IPS-20b (cell line): ENCODE results near the gene CCDC91.
A peak's percentile ranks its signal among the peaks of the same experiment; 100 is the strongest.
"Not testable (repeated sequence)": the region's sequence is repeated elsewhere in the genome, so short reads cannot be mapped to it uniquely, and the experiment has no call there.

ENCODE experiments used
- H3K27ac ChIP-seq: one replicate; pipeline ENCODE4 v1.5.1; 2013; ENCODE audit warnings: low read length
- H3K27me3 ChIP-seq: 2 replicates; pipeline ENCODE4 v1.6.1; 2013; ENCODE audit warnings: mild to moderate bottlenecking, low read length, inconsistent platforms; ENCODE audit not compliant: insufficient read depth
- H3K36me3 ChIP-seq: 2 replicates; pipeline ENCODE4 v1.6.1; 2013; ENCODE audit warnings: low read depth, mild to moderate bottlenecking, inconsistent platforms, low read length, moderate library complexity; ENCODE audit not compliant: insufficient read depth
- H3K4me1 ChIP-seq: 2 replicates; pipeline ENCODE4 v1.6.1; 2013; ENCODE audit warnings: mild to moderate bottlenecking, control low read depth, inconsistent platforms, low read length, moderate library complexity; ENCODE audit not compliant: insufficient read depth
- H3K4me3 ChIP-seq: 2 replicates; pipeline ENCODE4 v1.5.1; 2013; ENCODE audit warnings: mild to moderate bottlenecking, low read length, inconsistent platforms
- H3K9ac ChIP-seq: 2 replicates; pipeline ENCODE4 v1.6.1; 2013; ENCODE audit warnings: low read depth, mild to moderate bottlenecking, inconsistent platforms, low read length, moderate library complexity
- H3K9me3 ChIP-seq: 2 replicates; pipeline ENCODE4 v1.6.1; 2013; ENCODE audit warnings: mild to moderate bottlenecking, low read depth, low read length, inconsistent platforms; ENCODE audit not compliant: insufficient read depth

CCDC91 gene

DNA sequence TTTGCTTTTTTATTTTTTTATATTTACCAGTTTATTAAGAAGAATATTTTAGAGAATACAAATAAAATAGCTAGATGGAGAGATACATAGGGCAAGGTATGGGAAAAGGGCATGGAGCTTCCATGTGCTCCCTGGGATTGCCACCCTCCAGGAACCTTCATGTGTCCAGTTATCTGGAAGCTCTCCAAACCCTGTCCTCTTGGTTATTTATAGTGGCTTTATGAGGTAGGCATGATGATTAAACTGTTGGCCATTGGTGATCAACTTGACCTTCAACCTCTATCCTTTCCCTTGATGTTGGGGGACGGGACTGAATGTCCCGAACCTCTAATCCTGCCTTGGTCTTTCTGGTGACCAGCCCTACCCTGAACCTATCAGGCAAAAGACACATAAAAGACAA, 156.3 kb downstream of the CCDC91 start:
- Histone ChIP-seq H3K4me3 (no peak overlapping the region), H3K9me3 (no peaks in the 10 kb centered on the region; the same call in 1 of the 2 replicates), H3K27ac (no peak overlapping the region), H3K36me3 (no peaks in the 10 kb centered on the region), H3K27me3 (no peaks in the 10 kb centered on the region), H3K4me1 (no peaks in the 10 kb centered on the region), H3K9ac (no peak overlapping the region)

GRCh38 chr12:28349196-28349595, 158.9 kb downstream of the CCDC91 start:
- no peak overlapping the region for H3K4me3 ChIP-seq
- peaks cover 11% of the 10 kb centered on the region; the same call in 1 of the 2 replicates for H3K9me3 ChIP-seq
- H3K36me3 ChIP-seq = peaks cover 10% of the 10 kb centered on the region; the same call in 1 of the 2 replicates
- H3K27me3 ChIP-seq = no peaks in the 10 kb centered on the region
- H3K27ac ChIP-seq = no peak overlapping the region
- no peaks in the 10 kb centered on the region for H3K4me1 ChIP-seq
- H3K9ac ChIP-seq = no peak overlapping the region

DNA sequence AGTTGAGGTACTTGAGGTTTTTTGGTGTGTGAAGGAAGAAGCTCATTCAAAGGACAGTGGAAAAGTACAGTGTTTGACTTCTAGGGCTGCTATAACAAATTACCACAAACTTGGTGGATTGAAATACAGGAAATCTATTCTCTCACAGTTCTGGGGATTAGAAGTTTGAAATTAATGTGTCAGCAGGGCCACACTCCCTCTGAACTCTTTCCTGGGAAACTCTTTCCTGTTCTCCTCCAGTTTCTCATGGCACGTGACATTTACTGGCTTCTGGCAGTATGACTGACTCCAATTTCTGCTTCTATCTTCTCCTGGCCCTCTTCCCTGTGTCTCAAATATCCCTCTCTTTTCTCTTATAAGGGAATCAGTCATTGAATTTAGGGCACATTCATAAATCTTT, 160.2 kb downstream of the CCDC91 start:
- H3K36me3 ChIP-seq = peaks cover 10% of the 10 kb centered on the region; the same call in 1 of the 2 replicates
- no peak overlapping the region for H3K4me3 ChIP-seq

GRCh38 chr12:28351414-28351813, 161.2 kb downstream of the CCDC91 start:
- Histone ChIP-seq H3K9ac (no peak overlapping the region), H3K36me3 (peaks cover 10% of the 10 kb centered on the region; the same call in 1 of the 2 replicates), H3K4me3 (no peak overlapping the region), H3K4me1 (no peaks in the 10 kb centered on the region), H3K9me3 (peaks cover 11% of the 10 kb centered on the region; the same call in 1 of the 2 replicates), H3K27me3 (no peaks in the 10 kb centered on the region), H3K27ac (no peak overlapping the region)

More for the DNA sequence above, 160.2 kb downstream of the CCDC91 start:
- Histone ChIP-seq H3K4me1 (no peaks in the 10 kb centered on the region), H3K27ac (no peak overlapping the region), H3K9me3 (peaks cover 11% of the 10 kb centered on the region; the same call in 1 of the 2 replicates), H3K9ac (no peak overlapping the region), H3K27me3 (no peaks in the 10 kb centered on the region)

- H3K9ac ChIP-seq = no peak overlapping the region
- no peak overlapping the region for H3K4me3 ChIP-seq
- H3K36me3 ChIP-seq = peaks cover 10% of the 10 kb centered on the region; the same call in 1 of the 2 replicates
- no peaks in the 10 kb centered on the region for H3K27me3 ChIP-seq
- H3K4me1 ChIP-seq = no peaks in the 10 kb centered on the region
- no peak overlapping the region for H3K27ac ChIP-seq
- peaks cover 11% of the 10 kb centered on the region; the same call in 1 of the 2 replicates for H3K9me3 ChIP-seq
Measured at GRCh38 chr12:28355161-28355560, 164.9 kb downstream of the CCDC91 start.

GRCh38 chr12:28360253-28360652, 170.0 kb downstream of the CCDC91 start:
- no peaks in the 10 kb centered on the region for H3K4me1 ChIP-seq
- H3K27me3 ChIP-seq = no peaks in the 10 kb centered on the region
- no peak overlapping the region for H3K9ac ChIP-seq
- H3K9me3 ChIP-seq = no peaks in the 10 kb centered on the region
- no peaks in the 10 kb centered on the region for H3K36me3 ChIP-seq
- H3K4me3 ChIP-seq = no peak overlapping the region
- H3K27ac ChIP-seq = no peak overlapping the region

DNA sequence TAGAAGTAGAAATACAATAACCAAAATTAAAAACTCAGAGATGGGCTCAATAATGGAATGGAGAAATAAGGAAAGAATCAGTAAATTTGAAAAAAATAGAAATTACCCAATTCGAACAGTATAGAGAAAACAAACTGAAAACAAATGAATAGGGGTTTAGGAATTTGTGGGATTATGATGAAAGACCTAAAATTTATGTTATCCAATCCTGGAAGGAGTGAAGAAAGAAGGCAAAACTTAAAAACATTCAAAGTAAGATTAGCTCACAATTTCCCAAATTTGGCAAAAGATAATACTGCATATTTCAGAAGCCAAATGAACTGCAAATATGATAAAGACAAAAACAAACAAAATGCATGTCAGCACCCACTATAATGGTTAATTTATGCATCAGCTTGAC, 177.1 kb downstream of the CCDC91 start:
- H3K4me3 ChIP-seq = no peak overlapping the region
- no peak overlapping the region for H3K27ac ChIP-seq
- no peak overlapping the region for H3K9ac ChIP-seq
- peaks cover 56% of the 10 kb centered on the region for H3K36me3 ChIP-seq
- peaks cover 56% of the 10 kb centered on the region for H3K9me3 ChIP-seq
- no peaks in the 10 kb centered on the region for H3K4me1 ChIP-seq
- H3K27me3 ChIP-seq = no peaks in the 10 kb centered on the region

DNA sequence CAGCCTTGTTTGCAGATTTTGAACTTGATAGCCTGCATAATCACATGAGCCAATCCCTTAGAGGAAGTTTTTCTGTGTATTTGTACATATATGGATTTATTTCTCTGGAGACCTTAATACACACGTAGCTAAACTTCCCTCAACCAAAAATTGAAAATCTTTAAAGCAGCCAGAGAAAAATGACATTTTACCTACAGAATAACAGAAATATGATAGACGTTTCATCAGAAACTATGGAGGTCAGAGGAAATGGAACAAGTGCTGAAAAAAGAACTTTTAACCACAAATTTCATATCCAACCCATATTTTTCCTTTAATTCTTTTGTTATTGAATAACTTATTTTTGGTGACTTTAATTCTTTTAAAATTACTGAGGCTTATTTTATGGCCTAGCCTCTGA, 177.7 kb downstream of the CCDC91 start:
- no peak overlapping the region for H3K27ac ChIP-seq
- no peak overlapping the region for H3K4me3 ChIP-seq
- H3K36me3 ChIP-seq = peaks cover 56% of the 10 kb centered on the region
- no peaks in the 10 kb centered on the region for H3K4me1 ChIP-seq
- no peak overlapping the region for H3K9ac ChIP-seq
- peaks cover 57% of the 10 kb centered on the region for H3K9me3 ChIP-seq
- H3K27me3 ChIP-seq = no peaks in the 10 kb centered on the region

DNA sequence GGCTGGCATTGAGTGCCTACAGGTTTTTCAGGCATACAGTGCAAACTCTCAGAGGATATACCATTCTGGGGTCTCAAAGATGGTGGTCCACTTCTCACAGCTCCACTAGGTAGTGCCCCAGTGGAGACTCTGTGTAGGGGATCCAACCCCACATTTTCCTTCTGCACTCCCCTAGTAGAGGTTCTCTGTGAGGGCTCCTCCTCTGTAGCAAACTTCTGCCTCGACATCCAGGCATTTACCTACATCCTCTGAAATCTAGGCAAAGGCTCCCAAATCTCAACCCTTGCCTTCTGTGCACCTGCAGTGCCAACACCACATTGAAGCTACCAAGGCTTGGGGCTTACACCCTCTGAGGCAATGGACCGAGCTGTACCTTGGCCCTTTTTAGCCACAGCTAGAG, 179.2 kb downstream of the CCDC91 start:
- H3K9me3 ChIP-seq = peaks cover 57% of the 10 kb centered on the region

DNA sequence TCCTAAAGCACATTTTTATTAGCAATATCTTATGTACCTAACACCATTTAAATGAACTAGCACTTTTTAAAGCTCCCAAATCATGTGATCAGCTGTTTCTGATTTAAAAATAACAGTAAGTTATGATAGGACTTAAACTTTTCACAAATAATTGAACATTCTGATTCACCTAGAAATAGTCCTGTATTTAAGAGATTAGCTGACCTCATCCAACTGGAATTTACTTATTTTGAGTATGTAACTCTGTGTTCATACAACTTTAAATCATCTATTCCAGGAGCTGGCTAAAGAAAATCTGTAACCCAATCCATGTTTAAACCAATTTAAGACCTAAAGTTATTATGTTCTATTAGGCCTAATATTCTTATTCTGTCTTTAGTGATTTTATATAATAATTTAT, 184.3 kb downstream of the CCDC91 start:
- H3K36me3 ChIP-seq = peaks cover 21% of the 10 kb centered on the region
- H3K4me3 ChIP-seq = no peak overlapping the region
- H3K4me1 ChIP-seq = peaks cover 26% of the 10 kb centered on the region
- no peak overlapping the region for H3K27ac ChIP-seq
- H3K9ac ChIP-seq = no peak overlapping the region
- no peaks in the 10 kb centered on the region for H3K27me3 ChIP-seq
- H3K9me3 ChIP-seq = peaks cover 29% of the 10 kb centered on the region

More for the DNA sequence above, 179.2 kb downstream of the CCDC91 start:
- Histone ChIP-seq H3K27me3 (no peaks in the 10 kb centered on the region), H3K9ac (no peak overlapping the region), H3K27ac (no peak overlapping the region), H3K4me3 (no peak overlapping the region), H3K36me3 (peaks cover 56% of the 10 kb centered on the region), H3K4me1 (no peaks in the 10 kb centered on the region)

GRCh38 chr12:28378736-28379135, 188.5 kb downstream of the CCDC91 start:
- peaks cover 31% of the 10 kb centered on the region for H3K4me1 ChIP-seq
- no peaks in the 10 kb centered on the region for H3K36me3 ChIP-seq
- H3K4me3 ChIP-seq = no peak overlapping the region
- no peak overlapping the region for H3K9ac ChIP-seq
- H3K27me3 ChIP-seq = no peaks in the 10 kb centered on the region
- H3K27ac ChIP-seq = peak overlapping the region; percentile 22
- no peaks in the 10 kb centered on the region for H3K9me3 ChIP-seq

- H3K27ac ChIP-seq = not testable (repeated sequence)
Measured at GRCh38 chr12:28379779-28380178, 189.5 kb downstream of the CCDC91 start.

More at GRCh38 chr12:28379779-28380178, 189.5 kb downstream of the CCDC91 start:
- H3K9ac ChIP-seq, H3K36me3 ChIP-seq, H3K9me3 ChIP-seq, H3K4me3 ChIP-seq, H3K27me3 ChIP-seq: not testable (repeated sequence)
- H3K4me1 ChIP-seq = peaks cover 31% of the 10 kb centered on the region
